ENCODE measurements around the gene PFN4. TPM values are rescaled to one million over a fixed set of nuclear protein-coding genes. Genes with fewer than 3 reads are reported as not detected.
A peak's percentile ranks its signal among the peaks of the same experiment; 100 is the strongest.

The PFN4 gene
- total RNA-seq, 1 donor from 2014 or later = 0.62 TPM

DNA sequence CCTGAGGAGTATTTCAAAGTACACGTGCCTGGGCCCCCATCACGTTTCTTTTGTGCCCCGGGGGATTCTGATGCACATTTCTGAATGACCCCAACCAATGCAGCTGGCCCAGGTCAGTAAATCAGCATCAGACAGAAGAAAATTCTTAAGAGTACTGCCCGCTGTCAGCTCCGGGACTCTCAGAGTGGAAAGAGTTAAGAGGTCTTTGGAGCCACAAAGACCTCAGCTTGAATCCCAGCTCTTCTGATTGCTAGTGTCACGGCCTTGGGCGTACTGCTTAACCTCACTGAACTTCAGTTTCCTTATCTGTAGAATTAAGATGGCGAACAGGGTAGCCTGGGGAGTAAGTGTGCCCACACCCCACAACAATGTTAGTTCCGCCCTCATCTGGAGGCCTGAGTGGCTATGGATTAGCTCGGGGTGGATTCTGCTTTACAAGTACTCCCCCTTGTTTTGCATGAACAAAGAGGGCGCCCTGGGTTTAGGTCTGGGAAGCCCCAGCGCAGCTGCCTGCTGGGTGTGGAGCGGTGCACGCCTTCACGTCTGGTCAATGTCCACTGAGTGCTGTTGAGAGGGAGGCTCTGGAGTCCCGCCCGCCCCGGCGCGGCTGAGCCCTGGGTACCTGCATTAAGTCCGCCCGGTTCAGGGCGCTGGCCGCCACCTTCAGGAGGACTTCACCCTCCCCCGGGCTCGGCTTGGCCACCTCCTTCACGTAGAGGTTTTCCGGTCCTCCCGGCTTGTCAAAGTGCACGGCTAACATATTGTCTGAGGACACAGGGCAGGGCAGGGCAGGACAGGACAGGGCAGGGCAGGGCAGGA lies 39.4 kb downstream of the PFN4 start:
- DNase-seq (peak; percentile 82), ATAC-seq (peak; percentile 73)
- intact Hi-C loops (cut with micrococcal nuclease) = no loop called here

DNA sequence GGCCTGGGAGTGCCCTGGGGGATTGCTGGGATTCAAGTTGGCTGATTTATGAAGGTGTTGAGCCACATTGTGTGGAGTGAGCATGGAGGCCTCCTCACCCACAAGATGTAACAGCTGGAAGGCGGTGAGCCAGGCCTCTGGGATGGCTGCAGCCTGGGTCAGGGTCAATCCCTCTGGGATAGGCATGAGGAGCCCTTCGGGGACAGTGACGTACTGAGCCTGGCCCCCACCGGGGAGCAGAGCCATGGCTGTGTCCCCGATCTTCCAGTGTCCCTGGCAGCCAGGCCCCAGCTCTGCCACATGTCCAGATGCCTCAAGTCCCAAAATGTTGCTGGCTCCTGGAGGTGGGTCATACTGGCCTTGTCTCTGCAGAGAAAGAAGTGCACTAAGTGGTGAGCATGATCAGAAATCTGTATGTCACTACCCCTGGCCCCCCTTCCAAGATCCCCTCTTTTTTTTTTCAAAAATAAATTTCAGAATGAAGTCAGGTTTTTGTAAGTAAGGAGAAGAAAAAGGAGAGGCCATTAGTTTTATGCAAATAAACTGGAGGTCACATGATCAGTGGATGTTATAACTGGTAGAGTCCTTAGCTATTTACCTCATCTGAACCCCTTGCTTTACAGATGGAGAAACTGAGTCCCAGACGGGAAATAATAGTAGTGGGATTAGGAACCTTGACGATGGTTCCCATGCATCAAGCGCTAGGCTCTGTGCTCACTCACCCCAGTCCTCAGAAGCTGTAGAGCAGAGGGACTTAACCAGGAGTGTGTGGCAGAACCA lies 40.2 kb downstream of the PFN4 start:
- DNase-seq = no peak
- intact Hi-C loops (cut with micrococcal nuclease) = no loop called here
- no peak for ATAC-seq

DNA sequence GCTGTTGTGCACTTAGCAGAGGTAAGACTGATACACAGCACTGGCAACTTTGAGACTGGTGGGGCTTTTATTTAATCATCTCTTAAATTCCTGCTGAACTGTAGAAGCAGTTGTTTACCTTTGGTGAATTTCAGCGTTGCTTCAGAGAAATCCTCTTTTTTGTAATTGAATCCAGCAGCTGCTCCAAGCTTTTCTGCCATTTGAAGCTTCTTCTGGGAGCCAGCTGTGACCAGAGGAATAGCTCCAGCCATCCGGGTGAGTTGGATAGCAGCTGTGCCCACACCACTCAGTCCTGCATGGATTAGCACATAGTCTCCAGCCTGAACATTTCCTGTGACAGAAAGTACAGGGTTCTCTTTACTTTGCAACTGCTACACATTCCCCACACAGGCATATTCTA lies 42.4 kb downstream of the PFN4 start:
- intact Hi-C loops (cut with micrococcal nuclease) = no loop called here
- no peak for ATAC-seq

DNA sequence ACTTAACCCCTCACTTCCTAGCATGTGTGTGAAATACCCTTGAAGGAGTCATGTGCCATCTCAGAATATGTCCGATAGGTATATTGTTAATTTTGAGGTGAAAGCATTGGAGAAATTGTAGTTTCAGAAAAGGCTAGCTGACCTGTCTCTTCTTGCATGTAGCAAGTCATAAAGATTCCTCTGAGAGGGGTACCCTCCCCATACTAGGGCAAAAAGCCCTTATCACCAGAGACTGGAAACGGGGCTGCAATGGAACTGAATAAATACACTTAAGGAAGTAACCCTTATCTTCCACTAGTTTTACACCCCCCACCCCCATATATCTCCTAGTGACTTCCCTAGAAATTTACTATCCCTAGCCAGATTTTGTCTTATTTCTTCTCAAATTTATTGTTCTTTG lies 45.3 kb downstream of the PFN4 start:
- no peak for DNase-seq
- intact Hi-C loops (cut with micrococcal nuclease) = no loop called here
- no peak for ATAC-seq

More for the DNA sequence above, 42.4 kb downstream of the PFN4 start:
- no peak for DNase-seq

DNA sequence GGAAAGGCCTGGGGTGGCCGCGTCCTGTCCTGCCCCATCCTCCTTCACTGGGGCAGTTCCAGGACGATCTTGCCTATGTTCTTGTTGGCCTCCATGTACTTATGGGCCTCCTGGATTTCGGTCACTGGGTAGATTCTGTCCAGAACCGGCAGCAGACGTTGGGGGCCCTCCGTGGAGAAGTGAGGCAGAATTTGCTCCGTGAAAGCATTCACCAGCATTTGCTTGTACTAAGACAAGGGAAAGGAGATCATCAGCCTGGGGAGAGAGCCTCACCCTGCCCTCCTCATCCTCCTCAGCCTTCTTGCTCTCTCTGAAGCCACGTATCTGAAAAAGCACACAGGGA lies 45.6 kb downstream of the PFN4 start:
- DNase-seq (no peak), ATAC-seq (no peak)
- intact Hi-C loops (cut with micrococcal nuclease) = no loop called here

DNA sequence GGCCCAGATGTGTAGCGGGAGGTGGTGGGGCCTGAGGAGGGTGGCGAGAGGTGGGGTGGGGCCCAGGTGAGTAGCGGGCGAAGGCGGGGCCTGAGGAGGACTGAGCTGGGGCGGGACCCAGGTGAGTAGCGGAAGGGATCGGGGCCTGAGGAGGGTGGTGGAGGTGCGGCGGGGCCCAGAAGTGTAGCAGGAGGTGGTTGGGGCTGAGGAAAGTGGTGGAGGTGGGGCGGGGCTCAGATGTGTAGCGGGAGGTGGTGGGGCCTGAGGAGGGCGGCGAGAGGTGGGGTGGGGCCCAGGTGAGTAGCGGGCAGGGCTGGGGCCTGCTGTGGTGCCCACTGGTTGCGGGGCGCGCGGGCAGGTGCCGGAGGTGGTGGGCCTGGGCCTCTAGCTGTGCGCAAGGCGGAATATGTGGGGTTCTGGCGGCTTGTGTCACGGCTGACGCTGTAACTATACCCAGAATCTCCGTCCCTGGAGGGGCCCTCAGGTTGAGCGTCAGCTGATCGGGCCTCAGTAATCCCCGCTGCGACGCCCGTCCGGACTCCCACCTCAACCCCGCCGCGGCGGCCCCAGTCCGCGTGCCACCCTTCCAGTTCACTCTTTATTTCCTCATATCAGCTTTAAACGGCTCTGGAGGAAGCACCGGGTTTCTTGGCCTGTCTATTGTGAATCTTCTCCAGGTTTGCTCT lies 46.1 kb downstream of the PFN4 start:
- ATAC-seq (peak; percentile 2), DNase-seq (no peak)
- intact Hi-C loops (cut with micrococcal nuclease) = no loop called here

DNA sequence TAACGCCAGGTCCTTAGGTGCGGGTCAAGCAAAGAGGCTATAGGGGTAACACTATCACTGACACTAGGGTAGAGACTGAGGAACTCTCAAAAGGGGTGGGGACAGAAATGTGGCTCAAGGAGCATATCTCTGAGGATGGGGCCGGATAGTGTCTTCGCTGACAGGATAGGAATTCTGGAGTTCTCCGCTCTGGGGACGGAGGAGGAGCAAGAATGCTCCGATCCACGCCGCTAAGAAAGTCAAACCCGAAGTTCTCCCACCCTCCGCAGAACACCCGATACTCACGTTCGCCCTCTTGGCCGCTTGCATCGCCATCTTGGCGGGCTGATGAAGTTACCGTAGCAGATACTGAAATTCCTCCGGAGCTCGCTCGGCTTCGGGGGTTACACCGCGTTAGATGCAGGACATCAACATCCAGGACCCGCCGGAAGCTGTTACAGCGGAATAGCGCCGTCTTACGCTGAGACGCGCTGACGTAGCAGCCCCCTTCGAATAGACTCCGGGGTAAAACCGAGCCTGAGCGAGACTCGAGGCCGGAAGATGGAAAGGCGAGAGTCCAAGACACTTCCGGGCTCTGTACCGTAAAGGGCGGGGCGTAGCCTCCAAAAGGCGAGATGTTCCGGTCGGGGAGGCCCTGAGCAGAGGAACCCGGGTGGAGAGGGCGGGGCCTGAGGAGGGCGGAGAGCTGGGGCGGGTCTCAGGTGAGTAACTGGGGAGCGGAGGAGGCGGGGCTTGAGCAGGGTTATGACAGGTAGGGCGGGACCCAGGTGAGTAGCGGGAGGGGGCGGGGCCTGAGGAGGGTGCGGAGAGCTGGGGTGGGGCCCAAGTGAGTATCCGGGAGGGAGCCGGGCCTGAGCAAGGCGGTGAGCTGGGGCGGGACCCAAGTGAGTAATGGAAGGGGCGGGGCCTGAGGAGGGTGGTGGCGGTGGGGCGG lies 47.0 kb downstream of the PFN4 start, which contains the start of gene SF3B6:
SF3B6 (minus strand) TSS at position 412 of the 934 bp plus-strand sequence; CDS start at position 315, 97 bp downstream.
- peak; percentile 96 for ATAC-seq
- DNase-seq = peak; percentile 97
- intact Hi-C loops (cut with micrococcal nuclease) = no loop called here

DNA sequence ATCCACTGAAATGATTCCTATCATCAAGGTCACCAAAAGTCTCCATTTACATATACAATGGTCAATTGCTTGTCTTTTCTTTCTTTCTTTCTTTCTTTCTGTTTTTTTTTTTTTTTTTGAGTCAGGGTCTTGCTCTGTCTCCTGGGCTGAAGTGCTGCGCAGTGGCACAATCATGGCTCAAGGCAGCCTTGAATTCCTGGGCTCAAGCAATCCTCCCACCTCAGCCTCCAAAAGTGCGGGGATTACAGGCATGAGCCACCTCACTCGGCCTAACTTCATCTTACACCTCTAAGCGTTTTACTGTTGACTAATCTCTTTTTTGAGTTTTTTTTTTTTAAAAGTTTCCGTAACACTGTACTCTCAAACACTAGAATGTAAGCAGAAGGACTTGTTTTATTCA lies 47.9 kb downstream of the PFN4 start:
- ATAC-seq (no peak), DNase-seq (no peak)
- intact Hi-C loops (cut with micrococcal nuclease) = no loop called here

DNA sequence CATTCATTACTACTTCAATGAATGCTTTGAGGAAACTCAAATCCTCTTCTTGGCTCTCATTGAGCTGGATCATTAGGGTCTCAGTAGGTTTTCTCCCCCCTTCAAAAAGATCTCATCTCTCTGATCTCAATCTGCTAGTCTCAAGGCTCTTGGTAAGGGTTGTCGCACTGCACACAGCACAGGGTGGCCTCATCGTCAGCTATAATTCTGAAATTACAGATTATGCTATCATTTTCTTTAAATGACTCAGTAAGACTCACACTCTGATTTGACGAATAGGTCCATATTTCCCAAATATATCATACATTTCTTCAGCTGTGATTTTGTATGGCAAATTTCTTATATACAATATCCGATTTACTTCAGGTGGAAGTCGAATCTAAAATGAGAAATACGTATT lies 49.3 kb downstream of the PFN4 start:
- ATAC-seq (no peak), DNase-seq (no peak)
- intact Hi-C loops (cut with micrococcal nuclease) = no loop called here

DNA sequence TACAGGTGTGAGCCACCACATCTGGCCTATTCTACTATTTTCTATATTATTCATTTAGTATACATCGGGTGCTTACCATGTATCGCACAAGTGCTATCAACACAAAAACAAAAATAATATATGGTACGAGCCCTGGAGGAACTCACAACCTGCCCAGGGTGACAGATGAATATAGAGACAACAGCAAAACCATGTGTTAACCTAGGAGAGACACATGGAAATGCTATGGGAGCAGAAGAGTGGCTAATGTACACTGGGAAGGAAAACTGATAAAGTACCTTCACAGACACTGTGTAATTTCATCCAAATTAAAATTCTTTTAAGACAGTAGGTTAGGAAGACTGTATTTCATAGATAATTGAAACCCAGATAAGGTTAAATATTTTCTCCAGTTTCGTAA lies 50.9 kb downstream of the PFN4 start:
- DNase-seq (no peak), ATAC-seq (no peak)
- intact Hi-C loops (cut with micrococcal nuclease) = no loop called here

DNA sequence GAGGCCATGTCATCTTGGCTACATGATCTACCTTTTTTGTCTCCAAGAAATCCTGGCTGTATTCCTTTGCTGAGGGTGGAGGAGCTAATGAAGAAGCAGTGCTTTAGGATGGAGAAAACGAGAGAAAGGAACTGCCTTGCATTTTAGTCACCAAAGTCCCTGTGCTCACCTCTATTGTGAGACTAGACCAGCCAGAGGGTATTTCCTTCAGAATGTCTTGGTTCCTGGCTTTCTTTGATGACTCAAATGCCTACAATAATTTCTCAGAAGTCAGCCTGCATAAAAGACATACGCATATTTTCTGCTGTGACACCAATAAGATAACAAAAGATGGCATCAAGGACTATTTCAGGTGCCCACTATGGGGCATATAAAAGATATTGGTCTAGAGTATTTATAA lies 57.8 kb downstream of the PFN4 start:
- ATAC-seq = no peak
- no peak for DNase-seq

More for the DNA sequence above, 57.8 kb downstream of the PFN4 start:
- intact Hi-C loops (cut with micrococcal nuclease) = no loop called here

Other genes starting within 250 kb of the PFN4 start
- 6.9 TPM for gene ATAD2B, start 196.2 kb downstream of the PFN4 start, total RNA-seq
- gene UBXN2A, start 182.9 kb downstream of the PFN4 start, total RNA-seq = 20.5 TPM
- gene MFSD2B, start 113.2 kb downstream of the PFN4 start, total RNA-seq = not detected
- 8.0 TPM for gene WDCP, start 75.9 kb downstream of the PFN4 start, total RNA-seq
- 3.2 TPM for gene FKBP1B, start 73.6 kb downstream of the PFN4 start, total RNA-seq
- 58.2 TPM for gene SF3B6, start 47.0 kb downstream of the PFN4 start, total RNA-seq
- gene TP53I3, start 38.5 kb downstream of the PFN4 start, total RNA-seq = 13.3 TPM
- gene FAM228B, start 135 bp upstream of the PFN4 start, total RNA-seq = 27.3 TPM
- 0.15 TPM for gene FAM228A, start 51.7 kb upstream of the PFN4 start, total RNA-seq
- 52.7 TPM for gene ITSN2, start 237.2 kb upstream of the PFN4 start, total RNA-seq

Measured in left ventricle myocardium superior (tissue), 1 donor.